ENCODE data around the gene ZFR.

ZFR gene

DNA sequence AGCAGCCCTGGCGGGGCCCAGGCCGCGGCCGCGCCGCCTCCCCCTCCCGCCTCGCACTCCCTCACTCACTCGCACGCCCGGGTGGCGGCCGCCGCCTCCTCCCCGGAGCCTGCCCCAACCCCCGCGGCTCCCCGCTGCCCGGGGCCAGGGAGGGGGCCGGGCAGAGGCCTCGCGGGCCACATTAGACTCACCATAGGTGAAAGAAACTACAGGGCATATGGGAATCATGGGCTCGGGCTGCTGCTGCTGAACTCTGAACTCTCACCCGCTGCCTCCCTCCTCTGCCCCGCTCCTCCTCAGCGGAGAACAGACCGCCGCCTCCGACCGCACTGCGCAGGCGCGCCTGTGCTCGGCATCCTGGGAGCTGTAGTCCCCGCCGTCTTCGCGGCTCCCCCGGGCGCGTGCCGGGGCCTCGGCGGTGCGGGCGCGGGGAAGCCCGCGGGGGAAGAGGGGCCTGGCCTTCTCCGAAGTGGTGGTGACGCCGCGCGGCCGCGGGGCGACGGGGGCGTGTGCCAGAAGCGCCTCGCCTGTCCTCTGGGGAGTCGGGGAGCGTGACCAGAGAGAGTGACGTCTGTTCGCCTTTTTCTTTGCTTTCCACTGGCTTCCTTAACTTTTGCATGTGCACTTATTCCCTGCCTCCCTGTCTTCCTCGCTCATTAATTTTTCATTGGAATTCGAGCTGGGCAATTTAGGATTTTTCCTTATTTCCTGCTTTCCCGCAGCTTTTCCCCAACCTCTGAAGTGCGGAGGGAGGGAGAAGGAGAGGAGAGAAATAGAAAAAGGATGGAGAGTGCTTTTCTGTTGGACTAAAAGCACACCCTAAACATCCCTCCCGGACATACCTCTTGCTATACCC, at the start of gene ZFR:
Gene ZFR (minus strand): TSS at position 310 of the 856 bp plus-strand sequence. CDS start 82 bp downstream, at position 228.
- H3K36me3 ChIP-seq (ENCODE audit: control insufficient read depth in 2 of 2, insufficient read depth in 2 of 2, low read length in 2 of 2) = no peaks in the 10 kb centered on the region
- peak within 1 kb of the TSS; percentile 86 for H3K27ac ChIP-seq (ENCODE audit: low read length)
- peaks cover 16% of the 10 kb centered on the region for H3K4me1 ChIP-seq (ENCODE audit: control insufficient read depth, insufficient read depth, low read length)
- no peaks in the 10 kb centered on the region for H3K9me3 ChIP-seq (ENCODE audit: control insufficient read depth in 2 of 2, low read length in 2 of 2)
- H3K4me3 ChIP-seq (ENCODE audit: low read length in 2 of 2) = peak within 1 kb of the TSS; percentile 87 to 94
- no peaks in the 10 kb centered on the region for H3K27me3 ChIP-seq (ENCODE audit: control insufficient read depth in 1 of 2, insufficient read depth in 2 of 2, low read length in 2 of 2)
- peak within 1 kb of the TSS; percentile 78 to 88 for H3K9ac ChIP-seq (ENCODE audit: low read length in 2 of 2)

DNA sequence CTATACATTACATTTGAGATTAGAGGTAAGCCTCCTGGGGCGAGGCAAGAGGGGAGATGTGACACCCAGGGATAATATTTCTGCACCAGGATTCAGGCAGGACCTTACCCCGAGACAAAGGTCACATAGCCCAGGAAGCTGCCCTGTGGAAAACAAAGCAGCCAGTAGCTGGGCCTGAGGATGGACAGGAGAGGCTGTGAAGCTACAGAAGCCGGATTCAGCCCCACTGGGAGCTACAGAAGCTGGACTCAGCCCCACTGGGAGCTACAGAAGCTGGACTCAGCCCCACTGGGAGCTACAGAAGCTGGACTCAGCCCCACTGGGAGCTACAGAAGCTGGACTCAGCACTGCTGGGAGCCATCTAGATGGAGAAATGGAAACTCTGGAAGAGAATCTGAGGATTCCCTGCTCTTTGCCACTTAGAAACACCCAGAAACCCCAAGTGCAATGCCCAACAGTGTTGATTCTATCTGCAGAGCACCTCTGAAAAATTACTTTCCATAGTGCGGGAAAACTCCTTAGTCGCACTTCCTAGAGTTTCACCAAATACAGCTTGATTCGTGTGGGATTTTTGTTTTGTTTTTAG, 46.5 kb upstream of the ZFR start:
- no peaks in the 10 kb centered on the region for H3K9me3 ChIP-seq (ENCODE audit: control insufficient read depth in 2 of 2, low read length in 2 of 2)
- H3K4me1 ChIP-seq (ENCODE audit: control insufficient read depth, insufficient read depth, low read length) = peaks cover 10% of the 10 kb centered on the region
- H3K36me3 ChIP-seq (ENCODE audit: control insufficient read depth in 2 of 2, insufficient read depth in 2 of 2, low read length in 2 of 2) = no peaks in the 10 kb centered on the region
- H3K27ac ChIP-seq (ENCODE audit: low read length) = no peak overlapping the region
- H3K4me3 ChIP-seq (ENCODE audit: low read length in 2 of 2) = no peak overlapping the region
- no peak overlapping the region for H3K9ac ChIP-seq (ENCODE audit: low read length in 2 of 2)
- no peaks in the 10 kb centered on the region for H3K27me3 ChIP-seq (ENCODE audit: control insufficient read depth in 1 of 2, insufficient read depth in 2 of 2, low read length in 2 of 2)

DNA sequence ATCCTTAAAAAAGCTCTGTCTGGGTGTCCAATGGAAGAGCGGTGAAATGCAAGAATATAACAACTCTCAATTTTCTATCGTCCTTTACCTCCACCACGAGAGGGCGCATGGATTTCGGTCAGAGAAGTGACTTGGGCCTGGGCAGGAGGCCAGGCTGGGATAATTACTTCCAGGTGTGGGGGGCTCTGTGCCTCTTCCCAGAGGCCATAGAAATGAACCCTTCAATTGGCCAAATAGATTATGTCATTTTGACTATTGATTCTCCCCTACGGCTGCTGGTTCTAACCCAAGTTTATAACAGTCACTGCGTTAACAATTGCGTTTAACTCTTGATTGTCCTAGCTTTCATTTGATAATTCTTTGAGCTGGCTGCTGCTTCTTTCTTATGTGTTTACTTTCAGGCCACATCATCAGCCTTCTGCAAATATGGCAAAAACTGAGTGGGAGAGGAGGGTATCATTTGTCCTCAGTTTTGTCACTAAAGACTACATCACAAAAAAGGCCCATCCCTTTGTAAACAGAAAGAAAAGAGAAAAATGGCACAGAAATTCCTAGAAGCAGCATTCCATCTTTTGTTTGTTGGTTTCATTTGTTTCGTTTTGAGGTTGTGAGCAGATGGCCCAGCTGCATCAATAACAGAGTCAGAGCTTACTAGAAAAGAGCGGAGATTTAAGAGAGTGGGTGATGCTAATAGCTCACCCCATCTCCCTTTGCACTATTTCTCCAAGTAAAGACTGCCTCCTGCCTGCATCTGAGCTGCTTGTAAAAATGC, 45.4 kb upstream of the ZFR start:
- H3K9ac ChIP-seq (ENCODE audit: low read length in 2 of 2) = no peak overlapping the region
- no peaks in the 10 kb centered on the region for H3K36me3 ChIP-seq (ENCODE audit: control insufficient read depth in 2 of 2, insufficient read depth in 2 of 2, low read length in 2 of 2)
- no peak overlapping the region for H3K27ac ChIP-seq (ENCODE audit: low read length)
- peak overlapping the region in 1 of 2 donors; percentile 8 for H3K4me3 ChIP-seq (ENCODE audit: low read length in 2 of 2)
- H3K27me3 ChIP-seq (ENCODE audit: control insufficient read depth in 1 of 2, insufficient read depth in 2 of 2, low read length in 2 of 2) = no peaks in the 10 kb centered on the region
- H3K4me1 ChIP-seq (ENCODE audit: control insufficient read depth, insufficient read depth, low read length) = peaks cover 10% of the 10 kb centered on the region
- H3K9me3 ChIP-seq (ENCODE audit: control insufficient read depth in 2 of 2, low read length in 2 of 2) = no peaks in the 10 kb centered on the region

DNA sequence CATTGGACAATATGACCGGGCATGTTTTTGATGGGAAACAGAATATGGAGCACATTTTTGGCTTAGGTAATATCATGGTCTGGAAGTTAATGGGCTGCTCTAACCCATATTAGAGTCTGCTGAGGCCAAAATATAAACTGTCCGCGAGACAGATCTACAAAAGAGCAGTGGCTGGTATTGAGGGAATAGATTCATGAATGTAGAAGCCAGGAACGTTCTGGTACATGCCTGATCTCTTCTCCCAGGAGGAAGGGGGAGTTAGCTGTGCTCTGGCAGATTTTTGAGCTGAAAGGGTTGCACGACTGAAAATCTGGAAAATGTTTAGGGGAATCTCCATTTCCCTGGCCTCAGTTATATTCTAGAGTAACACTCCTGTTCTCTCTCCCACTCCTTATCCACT, 42.9 kb upstream of the ZFR start:
- H3K36me3 ChIP-seq (ENCODE audit: control insufficient read depth in 2 of 2, insufficient read depth in 2 of 2, low read length in 2 of 2) = no peaks in the 10 kb centered on the region
- H3K27ac ChIP-seq (ENCODE audit: low read length) = no peak overlapping the region
- H3K9me3 ChIP-seq (ENCODE audit: control insufficient read depth in 2 of 2, low read length in 2 of 2) = no peaks in the 10 kb centered on the region
- peaks cover 10% of the 10 kb centered on the region for H3K4me1 ChIP-seq (ENCODE audit: control insufficient read depth, insufficient read depth, low read length)
- no peak overlapping the region for H3K4me3 ChIP-seq (ENCODE audit: low read length in 2 of 2)
- no peaks in the 10 kb centered on the region for H3K27me3 ChIP-seq (ENCODE audit: control insufficient read depth in 1 of 2, insufficient read depth in 2 of 2, low read length in 2 of 2)
- H3K9ac ChIP-seq (ENCODE audit: low read length in 2 of 2) = no peak overlapping the region

DNA sequence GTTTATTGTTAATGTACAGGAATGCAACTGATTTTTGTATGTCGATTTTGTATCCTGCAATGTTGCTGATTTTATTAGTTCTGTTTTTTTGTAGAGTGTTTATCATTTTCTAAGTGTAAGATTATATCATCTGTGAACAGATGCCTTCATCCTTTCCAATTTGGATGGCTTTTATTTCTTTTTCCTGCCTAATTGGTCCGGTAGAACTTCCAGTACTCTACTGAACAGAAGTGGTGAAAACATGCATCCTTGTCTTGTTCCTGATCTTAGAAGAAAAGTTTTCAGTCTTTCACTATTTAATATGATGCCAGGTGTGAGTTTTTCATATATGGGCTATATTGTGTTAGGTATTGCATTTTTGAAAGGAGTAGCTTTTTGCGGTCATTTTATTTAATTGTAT, 42.5 kb upstream of the ZFR start:
- no peaks in the 10 kb centered on the region for H3K27me3 ChIP-seq (ENCODE audit: control insufficient read depth in 1 of 2, insufficient read depth in 2 of 2, low read length in 2 of 2)
- no peaks in the 10 kb centered on the region for H3K9me3 ChIP-seq (ENCODE audit: control insufficient read depth in 2 of 2, low read length in 2 of 2)
- no peak overlapping the region for H3K27ac ChIP-seq (ENCODE audit: low read length)
- no peak overlapping the region for H3K9ac ChIP-seq (ENCODE audit: low read length in 2 of 2)
- peaks cover 10% of the 10 kb centered on the region for H3K4me1 ChIP-seq (ENCODE audit: control insufficient read depth, insufficient read depth, low read length)
- H3K36me3 ChIP-seq (ENCODE audit: control insufficient read depth in 2 of 2, insufficient read depth in 2 of 2, low read length in 2 of 2) = no peaks in the 10 kb centered on the region
- H3K4me3 ChIP-seq (ENCODE audit: low read length in 2 of 2) = no peak overlapping the region

DNA sequence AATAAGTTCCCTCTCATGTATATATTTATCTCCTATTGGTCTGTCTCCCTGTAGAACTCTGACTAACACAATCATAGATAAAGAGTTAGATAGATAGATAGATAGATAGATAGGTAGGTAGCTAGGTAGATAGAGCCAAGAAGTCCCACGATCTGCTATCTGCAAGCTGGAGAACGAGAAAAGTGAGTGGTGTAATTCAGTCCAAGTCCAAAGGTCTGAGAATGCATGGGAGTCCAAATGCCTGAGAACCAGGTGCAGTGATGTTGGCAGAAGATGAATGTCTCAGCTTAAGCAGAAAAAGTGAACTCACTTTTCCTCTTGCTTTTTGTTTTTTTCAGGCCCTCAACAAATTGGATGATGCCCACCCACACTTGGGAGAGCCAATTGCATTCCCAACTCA, 37.7 kb upstream of the ZFR start:
- no peak overlapping the region for H3K4me3 ChIP-seq (ENCODE audit: low read length in 2 of 2)
- H3K36me3 ChIP-seq (ENCODE audit: control insufficient read depth in 2 of 2, insufficient read depth in 2 of 2, low read length in 2 of 2) = no peaks in the 10 kb centered on the region
- no peak overlapping the region for H3K27ac ChIP-seq (ENCODE audit: low read length)
- H3K27me3 ChIP-seq (ENCODE audit: control insufficient read depth in 1 of 2, insufficient read depth in 2 of 2, low read length in 2 of 2) = no peaks in the 10 kb centered on the region
- no peak overlapping the region for H3K9ac ChIP-seq (ENCODE audit: low read length in 2 of 2)
- H3K9me3 ChIP-seq (ENCODE audit: control insufficient read depth in 2 of 2, low read length in 2 of 2) = no peaks in the 10 kb centered on the region
- H3K4me1 ChIP-seq (ENCODE audit: control insufficient read depth, insufficient read depth, low read length) = no peaks in the 10 kb centered on the region

DNA sequence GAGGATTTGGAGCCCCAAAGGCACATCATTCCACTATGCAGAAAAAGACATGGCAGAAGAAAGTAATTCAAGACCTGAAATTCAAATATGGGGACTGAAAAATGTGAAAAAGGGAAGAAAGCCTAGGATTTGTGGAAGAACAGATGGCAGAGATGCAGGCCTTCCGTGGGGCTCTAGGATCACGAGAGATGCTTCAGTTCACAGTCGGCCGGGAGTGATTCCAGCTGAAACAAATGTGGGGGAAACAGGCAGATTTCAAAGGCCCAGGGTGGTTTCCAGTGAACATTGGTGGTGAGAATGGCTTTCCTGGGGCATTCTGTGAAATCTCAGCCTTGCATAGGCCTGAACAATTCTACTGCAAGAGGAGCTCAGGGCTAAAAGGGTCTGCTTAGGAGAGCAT, 34.6 kb upstream of the ZFR start:
- H3K9ac ChIP-seq (ENCODE audit: low read length in 2 of 2) = no peak overlapping the region
- H3K4me1 ChIP-seq (ENCODE audit: control insufficient read depth, insufficient read depth, low read length) = no peaks in the 10 kb centered on the region
- no peaks in the 10 kb centered on the region for H3K9me3 ChIP-seq (ENCODE audit: control insufficient read depth in 2 of 2, low read length in 2 of 2)
- no peaks in the 10 kb centered on the region for H3K27me3 ChIP-seq (ENCODE audit: control insufficient read depth in 1 of 2, insufficient read depth in 2 of 2, low read length in 2 of 2)
- no peak overlapping the region for H3K4me3 ChIP-seq (ENCODE audit: low read length in 2 of 2)
- H3K27ac ChIP-seq (ENCODE audit: low read length) = no peak overlapping the region
- no peaks in the 10 kb centered on the region for H3K36me3 ChIP-seq (ENCODE audit: control insufficient read depth in 2 of 2, insufficient read depth in 2 of 2, low read length in 2 of 2)

DNA sequence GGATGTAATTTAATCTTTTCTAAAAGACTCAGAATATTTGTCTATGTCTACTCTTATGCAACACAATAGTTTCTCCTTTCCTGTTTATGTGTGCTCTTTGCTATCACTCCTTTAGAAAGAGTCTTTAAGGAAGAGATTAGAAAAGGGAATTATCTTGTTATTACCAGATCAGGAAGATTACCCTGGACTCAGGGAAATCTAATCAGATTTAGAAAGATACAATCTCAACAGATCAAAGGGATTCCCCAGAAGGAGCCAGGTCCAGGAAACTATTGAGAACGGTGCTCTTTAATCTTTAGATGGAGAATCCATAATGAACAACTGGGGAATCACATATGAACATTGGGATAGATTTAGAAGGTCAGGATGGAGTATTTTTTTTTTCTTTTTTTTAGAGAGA, 32.4 kb upstream of the ZFR start:
- no peaks in the 10 kb centered on the region for H3K4me1 ChIP-seq (ENCODE audit: control insufficient read depth, insufficient read depth, low read length)
- H3K27me3 ChIP-seq (ENCODE audit: control insufficient read depth in 1 of 2, insufficient read depth in 2 of 2, low read length in 2 of 2) = no peaks in the 10 kb centered on the region
- H3K9ac ChIP-seq (ENCODE audit: low read length in 2 of 2) = no peak overlapping the region
- H3K27ac ChIP-seq (ENCODE audit: low read length) = no peak overlapping the region
- no peaks in the 10 kb centered on the region for H3K9me3 ChIP-seq (ENCODE audit: control insufficient read depth in 2 of 2, low read length in 2 of 2)
- H3K36me3 ChIP-seq (ENCODE audit: control insufficient read depth in 2 of 2, insufficient read depth in 2 of 2, low read length in 2 of 2) = no peaks in the 10 kb centered on the region
- no peak overlapping the region for H3K4me3 ChIP-seq (ENCODE audit: low read length in 2 of 2)

DNA sequence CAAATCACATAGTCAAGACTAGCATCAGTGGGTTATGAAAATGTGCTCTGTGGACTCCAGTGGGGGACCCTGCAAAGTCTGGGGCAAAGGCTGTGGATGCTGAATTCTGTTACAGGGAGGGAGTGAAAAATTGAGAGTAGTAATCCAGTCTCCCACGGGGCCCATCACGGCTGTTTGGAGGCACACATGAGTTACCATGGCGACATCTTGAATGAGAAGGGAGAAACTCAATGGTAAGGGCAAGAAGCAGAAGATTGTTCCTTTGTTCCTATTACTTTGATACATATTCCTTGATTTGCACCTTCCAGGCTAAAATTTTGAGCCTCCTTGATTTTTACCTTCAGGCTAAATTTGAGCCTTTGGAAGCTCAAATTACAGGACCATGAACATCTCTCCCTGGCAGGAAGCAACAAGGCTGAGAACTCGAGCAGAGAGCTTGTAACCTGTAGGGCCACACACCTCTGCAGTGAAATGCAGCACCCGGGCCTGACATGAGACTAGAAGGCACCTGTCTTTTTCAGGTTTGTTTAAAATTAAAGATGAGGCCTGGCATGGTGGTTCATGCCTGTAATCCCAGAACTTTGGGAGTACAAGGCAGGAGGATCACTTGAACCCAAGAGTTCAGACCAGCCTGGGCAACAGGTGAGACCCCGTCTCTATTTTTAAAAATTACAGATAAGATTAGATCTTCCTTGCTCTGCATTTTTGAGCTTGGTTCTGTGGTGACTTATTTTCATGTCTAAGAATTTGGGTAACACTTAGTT, 31.0 kb upstream of the ZFR start:
- no peaks in the 10 kb centered on the region for H3K36me3 ChIP-seq (ENCODE audit: control insufficient read depth in 2 of 2, insufficient read depth in 2 of 2, low read length in 2 of 2)
- no peaks in the 10 kb centered on the region for H3K4me1 ChIP-seq (ENCODE audit: control insufficient read depth, insufficient read depth, low read length)
- no peak overlapping the region for H3K27ac ChIP-seq (ENCODE audit: low read length)
- H3K9me3 ChIP-seq (ENCODE audit: control insufficient read depth in 2 of 2, low read length in 2 of 2) = no peaks in the 10 kb centered on the region
- no peak overlapping the region for H3K9ac ChIP-seq (ENCODE audit: low read length in 2 of 2)
- H3K27me3 ChIP-seq (ENCODE audit: control insufficient read depth in 1 of 2, insufficient read depth in 2 of 2, low read length in 2 of 2) = no peaks in the 10 kb centered on the region
- H3K4me3 ChIP-seq (ENCODE audit: low read length in 2 of 2) = no peak overlapping the region

DNA sequence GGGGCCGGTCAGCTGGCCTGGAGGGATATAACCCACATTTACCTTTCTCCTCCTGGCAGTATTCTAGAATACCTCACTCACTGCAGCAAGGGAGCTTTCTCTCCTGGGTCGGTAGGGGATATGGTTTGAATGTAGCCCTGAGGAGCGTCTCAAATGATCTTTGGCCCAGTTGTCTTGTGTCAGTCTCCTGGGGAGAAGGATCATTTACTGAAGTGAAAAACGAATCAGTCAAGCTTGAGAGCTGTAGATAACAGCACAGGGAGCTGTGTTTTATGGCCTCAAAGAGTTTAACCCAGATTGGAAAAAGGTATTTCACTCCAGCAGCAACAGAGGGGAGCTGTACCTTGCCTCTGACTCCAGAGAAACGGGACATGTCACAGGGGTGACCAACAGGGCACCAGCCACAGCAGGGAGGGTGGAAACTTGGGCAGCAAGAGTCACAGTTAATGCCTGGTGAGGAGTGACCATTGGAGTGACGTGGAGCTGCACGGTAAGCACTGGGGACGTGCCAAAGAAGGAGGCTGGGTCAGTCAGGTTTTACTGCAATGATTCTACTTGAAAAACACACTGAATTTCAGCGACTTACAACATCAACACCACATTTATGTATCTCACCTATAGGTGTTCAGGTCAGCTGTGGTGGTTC, 29.8 kb upstream of the ZFR start:
- Histone ChIP-seq H3K4me3 (ENCODE audit: low read length in 2 of 2) (no peak overlapping the region), H3K9ac (ENCODE audit: low read length in 2 of 2) (no peak overlapping the region), H3K9me3 (ENCODE audit: control insufficient read depth in 2 of 2, low read length in 2 of 2) (no peaks in the 10 kb centered on the region), H3K4me1 (ENCODE audit: control insufficient read depth, insufficient read depth, low read length) (no peaks in the 10 kb centered on the region), H3K27ac (ENCODE audit: low read length) (no peak overlapping the region), H3K27me3 (ENCODE audit: control insufficient read depth in 1 of 2, insufficient read depth in 2 of 2, low read length in 2 of 2) (no peaks in the 10 kb centered on the region), H3K36me3 (ENCODE audit: control insufficient read depth in 2 of 2, insufficient read depth in 2 of 2, low read length in 2 of 2) (no peaks in the 10 kb centered on the region)

All from stomach smooth muscle (tissue), 2 donors.